Activated CD4-positive, alpha-beta T cell treated with anti-CD3 and anti-CD28 coated beads, Interleukin-2, amount 50 U/mL, for 48 hours (primary cell): Measurements from ENCODE around the gene SLC16A13.
"Not testable (repeated sequence)": the region's sequence is repeated elsewhere in the genome, so short reads cannot be mapped to it uniquely, and the experiment has no call there.

Source experiments
- DNase-seq, 2 experiments: peaks; one replicate each; pipeline ENCODE4 v3.0.0-alpha.2; 2020

Gene SLC16A13, protein sequence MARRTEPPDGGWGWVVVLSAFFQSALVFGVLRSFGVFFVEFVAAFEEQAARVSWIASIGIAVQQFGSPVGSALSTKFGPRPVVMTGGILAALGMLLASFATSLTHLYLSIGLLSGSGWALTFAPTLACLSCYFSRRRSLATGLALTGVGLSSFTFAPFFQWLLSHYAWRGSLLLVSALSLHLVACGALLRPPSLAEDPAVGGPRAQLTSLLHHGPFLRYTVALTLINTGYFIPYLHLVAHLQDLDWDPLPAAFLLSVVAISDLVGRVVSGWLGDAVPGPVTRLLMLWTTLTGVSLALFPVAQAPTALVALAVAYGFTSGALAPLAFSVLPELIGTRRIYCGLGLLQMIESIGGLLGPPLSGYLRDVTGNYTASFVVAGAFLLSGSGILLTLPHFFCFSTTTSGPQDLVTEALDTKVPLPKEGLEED

DNA sequence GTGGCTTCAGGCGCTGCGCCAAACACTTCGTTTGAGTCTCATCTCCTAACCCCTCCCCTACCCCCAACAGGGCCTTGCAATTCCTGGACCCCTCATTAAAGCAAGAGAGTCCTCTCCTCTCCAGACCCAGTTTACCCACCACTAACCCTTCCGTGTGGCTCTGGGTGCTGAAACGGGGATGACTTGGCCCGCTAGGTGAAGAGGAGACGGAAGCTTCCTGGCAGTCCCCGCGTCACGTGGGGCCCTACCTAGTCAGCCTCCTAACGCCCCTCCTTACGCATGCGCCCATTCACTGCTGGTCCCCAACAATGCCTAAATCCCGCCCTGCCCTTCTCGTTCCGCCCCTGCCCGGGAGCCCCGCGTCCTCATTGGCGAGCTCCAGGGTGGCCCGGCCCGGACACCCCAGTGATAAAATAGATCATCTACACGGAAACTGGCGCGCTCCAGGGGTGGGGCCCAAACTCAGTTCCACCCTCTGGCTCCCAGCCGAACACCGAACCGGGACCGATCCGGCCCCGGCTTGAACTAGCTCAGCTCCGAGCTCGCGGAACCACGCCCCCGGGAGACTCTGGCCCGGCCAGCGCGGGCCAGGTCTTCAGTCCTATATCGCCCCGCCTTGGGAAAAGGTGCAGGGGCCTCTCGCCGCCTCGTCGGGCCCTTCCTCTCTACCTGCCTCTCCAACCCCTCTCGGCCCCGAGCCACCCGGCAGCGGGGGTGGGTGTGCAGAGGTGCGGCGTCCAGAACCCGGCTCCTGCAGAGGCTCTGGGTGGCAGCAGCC is at the start of gene SLC16A13:
Gene SLC16A13 (plus strand): TSS at position 425 of the 778 bp plus-strand sequence. CDS start 368 bp downstream, outside the sequence.
- DNase-seq, result peak; percentile 98 to 99

DNA sequence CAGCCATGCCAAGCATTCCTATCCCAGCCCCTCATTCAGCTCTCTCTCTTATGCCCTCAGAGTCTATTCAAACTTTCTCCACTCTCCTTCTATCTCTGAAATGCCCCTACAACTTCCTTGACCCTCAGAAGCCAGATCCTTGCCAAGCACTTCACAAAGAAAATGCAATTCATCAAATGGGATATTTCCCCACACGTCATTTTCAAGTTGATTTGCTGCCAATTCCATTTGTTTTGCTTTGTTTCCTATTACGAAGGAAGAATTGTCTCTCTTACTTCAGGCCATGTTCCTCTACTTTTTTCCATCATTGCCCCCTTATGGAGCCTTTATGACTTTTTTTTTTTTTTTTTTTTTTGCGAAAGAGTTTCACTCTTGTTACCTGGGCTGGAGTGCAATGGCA is 49.1 kb upstream of the SLC16A13 start:
- no peak for DNase-seq

DNA sequence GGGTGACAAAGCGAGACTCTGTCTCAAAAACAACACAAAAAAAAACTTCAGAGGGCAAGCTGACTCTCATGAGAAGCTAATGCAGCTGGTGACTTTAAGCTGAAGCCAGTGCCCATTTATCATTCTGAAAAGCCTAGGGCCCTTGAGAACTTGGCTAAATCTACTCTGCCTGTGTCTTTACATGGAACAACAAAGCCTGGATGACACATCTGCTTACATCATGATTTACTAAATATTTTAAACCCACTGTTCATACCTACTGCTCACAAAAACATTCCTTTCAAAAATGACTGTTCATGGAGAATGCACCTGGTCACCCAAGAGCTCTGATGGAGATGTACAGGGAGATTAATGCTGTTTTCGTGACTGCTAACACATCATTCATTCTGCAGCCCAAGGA is 46.0 kb upstream of the SLC16A13 start:
- DNase-seq, result no peak

DNA sequence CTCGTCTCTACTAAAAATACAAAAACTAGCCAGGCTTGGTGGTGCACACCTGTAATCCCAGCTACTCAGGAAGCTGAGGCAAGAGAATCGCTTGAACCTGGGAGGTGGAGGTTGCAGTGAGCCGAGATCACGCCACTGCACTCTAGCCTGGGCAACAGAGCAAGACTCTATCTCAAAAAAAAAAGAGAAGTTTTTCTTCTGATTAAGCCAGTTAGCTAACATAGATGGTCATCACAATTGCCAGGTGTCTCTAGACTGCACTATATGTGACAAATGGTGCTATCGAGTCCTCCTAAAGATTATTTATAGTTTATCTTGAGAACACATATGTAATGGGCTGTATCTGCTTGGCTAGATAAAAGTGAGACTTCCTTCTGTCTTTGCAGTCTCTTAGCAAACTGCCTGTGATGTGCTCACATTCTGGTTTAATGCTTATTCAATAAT is 42.2 kb upstream of the SLC16A13 start:
- DNase-seq, result not testable (repeated sequence)

DNA sequence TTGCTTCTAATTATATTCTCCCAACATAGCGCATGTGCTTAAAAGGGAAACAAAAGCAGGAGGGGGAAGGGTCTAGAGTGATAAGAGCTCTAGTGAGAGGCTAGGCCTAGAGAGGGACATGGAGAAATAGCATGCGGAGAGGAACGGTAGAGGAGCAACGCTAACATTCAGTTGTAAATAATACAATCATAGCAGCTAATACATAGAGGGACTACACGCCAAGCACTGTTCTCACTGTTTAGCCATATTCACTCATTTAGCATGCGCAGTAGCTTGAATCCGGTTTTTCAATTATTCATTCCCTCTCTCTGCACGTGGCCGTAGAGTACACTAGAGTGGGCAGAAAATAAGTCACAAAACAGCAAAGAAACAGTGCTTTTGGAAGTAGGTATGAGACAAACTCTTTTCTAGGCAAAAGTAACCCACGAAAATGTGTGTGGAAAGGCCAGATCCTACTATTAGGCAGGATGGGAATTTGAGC is 41.7 kb upstream of the SLC16A13 start:
- no peak for DNase-seq

GRCh38 chr17:6994666-6995256 is 41.1 kb upstream of the SLC16A13 start:
- DNase-seq, result no peak

DNA sequence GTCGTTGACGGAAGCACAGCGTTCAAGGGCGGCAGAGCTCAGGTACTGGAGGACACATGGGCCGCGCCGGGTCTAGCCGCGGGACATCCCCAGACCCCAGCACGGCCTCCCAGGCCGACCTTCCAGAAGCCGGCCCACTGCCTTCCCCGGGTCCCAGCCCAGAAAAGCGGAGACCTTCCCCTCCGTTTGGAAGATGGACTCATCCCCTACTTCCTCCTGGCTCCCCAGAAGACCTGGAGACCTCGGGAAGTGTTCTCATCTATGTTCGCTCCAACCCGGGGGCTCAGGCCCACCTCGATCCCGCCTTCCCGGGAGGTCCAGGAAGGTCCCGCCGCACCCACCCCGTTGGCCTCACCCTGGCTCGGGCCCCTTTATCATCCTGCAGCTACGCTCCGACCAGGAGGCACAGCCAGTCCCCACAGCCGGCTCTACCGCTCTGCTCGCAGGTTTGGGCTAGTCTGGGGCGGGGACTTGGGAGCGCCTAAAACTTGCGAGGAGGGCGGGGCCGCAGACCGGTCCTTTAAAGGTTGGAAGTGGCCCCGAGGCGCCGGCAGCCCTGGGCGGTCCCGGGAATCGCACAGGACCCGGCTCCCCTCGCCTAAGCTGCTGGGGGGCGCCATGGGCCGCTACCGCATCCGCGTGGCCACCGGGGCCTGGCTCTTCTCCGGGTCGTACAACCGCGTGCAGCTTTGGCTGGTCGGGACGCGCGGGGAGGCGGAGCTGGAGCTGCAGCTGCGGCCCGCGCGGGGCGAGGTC is 40.1 kb upstream of the SLC16A13 start, which contains the start of gene ALOX12:
Gene ALOX12 (plus strand): TSS at position 550 of the 756 bp plus-strand sequence. CDS start 69 bp downstream, at position 619.
- DNase-seq, result no peak

GRCh38 chr17:6996256-6997011 is 39.4 kb upstream of the SLC16A13 start:
- DNase-seq, result no peak

- DNase-seq, result no peak
Observed at GRCh38 chr17:6997171-6997570, 38.6 kb upstream of the SLC16A13 start.

- no peak for DNase-seq
Observed at GRCh38 chr17:6998855-6999508, 36.8 kb upstream of the SLC16A13 start.

DNA sequence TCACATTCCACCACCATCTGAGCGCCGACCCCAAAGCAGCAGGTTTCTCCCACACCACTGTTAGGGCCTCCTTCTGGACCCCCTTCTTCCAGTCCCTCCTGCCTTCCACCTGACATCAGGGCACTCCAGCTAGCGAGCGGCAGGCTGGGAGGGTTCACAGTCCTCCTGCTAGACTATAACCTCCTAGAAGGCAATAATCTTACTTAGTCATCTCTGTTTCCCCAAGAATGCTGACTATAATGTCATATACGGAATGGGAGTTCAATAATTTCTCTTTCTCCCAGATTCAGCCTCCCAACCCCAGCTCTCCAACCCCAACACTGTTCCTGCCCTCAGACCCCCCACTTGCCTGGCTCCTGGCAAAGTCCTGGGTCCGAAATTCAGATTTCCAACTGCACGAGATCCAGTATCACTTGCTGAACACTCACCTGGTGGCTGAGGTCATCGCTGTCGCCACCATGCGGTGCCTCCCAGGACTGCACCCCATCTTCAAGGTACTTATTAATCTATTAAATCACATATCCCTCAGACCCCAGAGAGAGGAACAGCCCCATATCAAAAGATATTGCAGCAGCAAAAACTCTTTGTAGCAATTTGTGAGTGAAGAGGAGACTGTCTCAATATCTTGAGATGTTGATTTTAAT is 34.4 kb upstream of the SLC16A13 start:
- peak; percentile 63 to 72 for DNase-seq

GRCh38 chr17:7002288-7003047 is 33.3 kb upstream of the SLC16A13 start:
- DNase-seq, result no peak

- no peak for DNase-seq
Observed at GRCh38 chr17:7003745-7004144, 32.1 kb upstream of the SLC16A13 start.

- DNase-seq, result no peak
Observed at GRCh38 chr17:7004398-7005253, 31.2 kb upstream of the SLC16A13 start.

DNA sequence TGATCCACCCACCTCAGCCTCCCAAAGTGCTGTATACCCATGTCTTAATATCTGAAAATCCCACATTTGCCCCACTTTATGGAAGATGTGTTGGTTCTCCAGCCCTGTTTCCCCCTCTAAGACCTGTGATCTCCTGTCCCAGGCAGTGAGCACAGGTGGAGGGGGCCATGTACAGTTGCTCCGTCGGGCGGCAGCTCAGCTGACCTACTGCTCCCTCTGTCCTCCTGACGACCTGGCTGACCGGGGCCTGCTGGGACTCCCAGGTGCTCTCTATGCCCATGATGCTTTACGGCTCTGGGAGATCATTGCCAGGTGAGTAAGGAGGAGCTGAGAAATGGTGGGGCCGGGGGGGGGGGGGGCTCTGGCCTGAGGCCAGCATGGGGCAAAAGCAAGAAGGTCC is 30.1 kb upstream of the SLC16A13 start:
- no peak for DNase-seq

DNA sequence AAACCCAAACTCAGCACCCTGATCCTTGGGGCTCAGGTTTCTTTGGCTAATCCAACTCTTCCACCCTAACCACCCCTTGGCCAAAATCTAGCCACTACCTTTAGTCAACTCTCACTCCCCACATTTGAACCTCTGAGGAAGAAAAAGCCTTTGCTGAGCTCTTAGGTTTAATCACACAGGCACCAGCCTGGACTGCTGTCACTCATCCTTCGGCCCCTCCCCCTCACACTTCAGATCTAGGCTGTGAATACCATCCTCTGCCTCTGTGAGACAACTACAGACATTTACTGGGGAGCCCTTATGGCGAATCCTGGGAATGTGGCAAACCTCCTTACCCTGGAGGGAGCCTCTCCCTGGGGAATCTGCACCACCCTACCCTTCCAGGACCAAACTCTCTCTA is 28.7 kb upstream of the SLC16A13 start:
- no peak for DNase-seq

DNA sequence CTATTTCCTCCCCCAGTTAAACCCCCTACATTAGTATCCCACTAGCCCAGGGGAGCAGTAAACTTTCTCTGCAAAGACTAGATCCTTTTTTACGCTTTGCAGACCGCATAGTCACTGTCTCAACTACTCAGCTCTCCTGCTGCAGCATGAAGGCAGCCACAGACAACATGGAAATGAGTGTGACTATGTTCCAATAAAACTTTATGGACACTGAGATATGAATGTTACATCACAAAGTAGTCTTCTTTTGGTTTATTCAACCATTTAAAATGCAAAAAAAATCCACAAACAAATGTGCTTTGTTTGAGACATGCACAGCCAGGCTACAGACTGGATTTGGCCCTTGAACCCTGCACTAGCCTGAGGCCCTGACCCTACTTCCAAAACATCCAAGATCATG is 25.3 kb upstream of the SLC16A13 start:
- DNase-seq, result no peak

GRCh38 chr17:7011415-7011814 is 24.4 kb upstream of the SLC16A13 start:
- DNase-seq, result no peak

GRCh38 chr17:7011942-7012254 is 23.9 kb upstream of the SLC16A13 start:
- no peak for DNase-seq
